ENCODE measurements around the gene U2AF2.

U2AF2 gene

GRCh38 chr19:55658846-55659459 is 4.1 kb downstream of the U2AF2 start:
- no peak for DNase-seq (ENCODE audit: low spot score)

- no peak for DNase-seq (ENCODE audit: low spot score)
Observed at GRCh38 chr19:55659822-55660221, 5.0 kb downstream of the U2AF2 start.

GRCh38 chr19:55660404-55660803 is 5.6 kb downstream of the U2AF2 start:
- DNase-seq (ENCODE audit: low spot score): no peak

- no peak for DNase-seq (ENCODE audit: low spot score)
Observed at GRCh38 chr19:55660991-55661390, 6.2 kb downstream of the U2AF2 start.

GRCh38 chr19:55661826-55662225 is 7.0 kb downstream of the U2AF2 start:
- no peak for DNase-seq (ENCODE audit: low spot score)

GRCh38 chr19:55663846-55664536 is 9.2 kb downstream of the U2AF2 start:
- DNase-seq (ENCODE audit: low spot score): no peak

- no peak for DNase-seq (ENCODE audit: low spot score)
Observed at GRCh38 chr19:55666343-55667005, 11.6 kb downstream of the U2AF2 start.

- no peak for DNase-seq (ENCODE audit: low spot score)
Observed at GRCh38 chr19:55667006-55667381, 12.2 kb downstream of the U2AF2 start.

- DNase-seq (ENCODE audit: low spot score): no peak
Observed at GRCh38 chr19:55667511-55667910, 12.7 kb downstream of the U2AF2 start.

- DNase-seq (ENCODE audit: low spot score): no peak
Observed at GRCh38 chr19:55667958-55668357, 13.1 kb downstream of the U2AF2 start.

- no peak for DNase-seq (ENCODE audit: low spot score)
Observed at GRCh38 chr19:55668603-55669348, 13.9 kb downstream of the U2AF2 start.

- DNase-seq (ENCODE audit: low spot score): no peak
Observed at GRCh38 chr19:55669418-55670279, 14.8 kb downstream of the U2AF2 start.

GRCh38 chr19:55670280-55671053 is 15.6 kb downstream of the U2AF2 start:
- DNase-seq (ENCODE audit: low spot score): no peak

GRCh38 chr19:55671054-55671378 is 16.2 kb downstream of the U2AF2 start:
- DNase-seq (ENCODE audit: low spot score): no peak

GRCh38 chr19:55672418-55672817 is 17.6 kb downstream of the U2AF2 start:
- no peak for DNase-seq (ENCODE audit: low spot score)

- DNase-seq (ENCODE audit: low spot score): no peak
Observed at GRCh38 chr19:55673465-55673864, 18.6 kb downstream of the U2AF2 start.

- no peak for DNase-seq (ENCODE audit: low spot score)
Observed at GRCh38 chr19:55673889-55674288, 19.1 kb downstream of the U2AF2 start.

- DNase-seq (ENCODE audit: low spot score): no peak
Observed at GRCh38 chr19:55674459-55674840, 19.6 kb downstream of the U2AF2 start.

GRCh38 chr19:55674841-55675660 is 20.2 kb downstream of the U2AF2 start, which contains the start of gene EPN1:
Gene EPN1 (plus strand): TSS chr19:55675226. CDS start chr19:55678628, 3,402 bp downstream.
- DNase-seq (ENCODE audit: low spot score): peak; percentile 86

All from pons (tissue), 1 donor.